Measurements from ENCODE around the gene UNC13D. TPM values are rescaled to one million over a fixed set of nuclear protein-coding genes. Genes with fewer than 3 reads are reported as not detected.

The UNC13D gene
- total and polyA plus RNA-seq, 4 donors, result 56.6 to 110 (median 73.2) TPM

DNA sequence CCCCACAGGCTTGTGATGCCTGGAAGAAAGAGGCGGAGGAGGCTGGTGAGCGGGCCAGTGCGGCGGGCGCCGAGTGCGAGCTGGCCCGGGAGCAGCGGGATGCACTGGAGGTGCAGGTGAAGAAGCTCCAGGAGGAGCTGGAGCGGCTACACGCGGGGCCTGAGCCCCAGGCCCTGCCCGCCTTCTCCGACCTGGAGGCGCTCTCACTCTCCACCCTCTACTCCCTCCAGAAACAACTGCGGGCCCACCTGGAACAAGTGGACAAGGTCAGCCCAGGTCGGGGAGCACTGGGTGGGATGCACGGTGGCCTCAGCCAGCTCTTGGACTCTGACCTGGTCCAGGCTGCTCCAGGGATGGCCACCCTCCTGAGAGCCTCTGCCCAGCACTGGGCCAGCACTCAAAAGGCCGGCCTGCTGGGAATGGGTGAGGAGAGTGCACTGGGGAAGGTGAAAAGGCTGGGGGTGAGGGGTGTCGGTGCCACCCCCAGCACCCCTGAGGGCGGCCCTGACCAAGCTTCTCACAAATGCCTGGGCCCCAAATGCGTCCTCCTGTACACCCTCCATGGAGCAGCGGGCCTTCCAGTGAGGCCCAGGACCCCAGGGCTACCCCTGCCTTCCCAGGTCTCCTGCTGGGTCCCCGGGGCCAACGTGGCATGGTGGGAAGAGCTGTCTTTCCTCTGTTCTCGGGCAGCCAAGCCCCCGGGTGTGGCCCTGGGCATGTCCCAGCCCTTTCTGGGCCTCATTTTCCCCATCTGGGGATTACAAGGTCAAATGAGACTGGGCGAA is 20.8 kb downstream of the UNC13D start:
- ATAC-seq (ENCODE audit: insufficient read depth, low FRiP score) (no peak), DNase-seq (no peak)
- WGBS, 2 donors, result 92 to 95% methylated on average over 26 to 28 of the region's 28 CpGs
- Histone ChIP-seq H3K36me3 (ENCODE audit: control insufficient read depth in 4 of 4, insufficient read depth in 4 of 4, low read length in 4 of 4) (peaks cover 5 to 72% (median 30%) of the 10 kb centered on the region in 4 donors), H3K9ac (ENCODE audit: insufficient read depth in 1 of 2, low read length in 2 of 2) (no peak overlapping the region), H3K4me1 (ENCODE audit: control insufficient read depth in 5 of 5, insufficient read depth in 5 of 5, low read length in 5 of 5) (peaks cover 0 to 17% (median 2%) of the 10 kb centered on the region in 5 donors), H3K4me3 (no peak overlapping the region), H3K9me3 (ENCODE audit: control insufficient read depth in 4 of 4, insufficient read depth in 3 of 4, low read length in 3 of 4) (no peaks in the 10 kb centered on the region), H3K27ac (ENCODE audit: low read depth in 1 of 2, low read length in 1 of 2) (no peak overlapping the region), H3K27me3 (ENCODE audit: control insufficient read depth in 3 of 3, insufficient read depth in 3 of 3, low read length in 2 of 3) (no peaks in the 10 kb centered on the region)
- TF ChIP-seq CTCF (IDR thresholded peaks at IDR 0.05; ENCODE audit: control extremely low read depth, extremely low read depth), result no peak

DNA sequence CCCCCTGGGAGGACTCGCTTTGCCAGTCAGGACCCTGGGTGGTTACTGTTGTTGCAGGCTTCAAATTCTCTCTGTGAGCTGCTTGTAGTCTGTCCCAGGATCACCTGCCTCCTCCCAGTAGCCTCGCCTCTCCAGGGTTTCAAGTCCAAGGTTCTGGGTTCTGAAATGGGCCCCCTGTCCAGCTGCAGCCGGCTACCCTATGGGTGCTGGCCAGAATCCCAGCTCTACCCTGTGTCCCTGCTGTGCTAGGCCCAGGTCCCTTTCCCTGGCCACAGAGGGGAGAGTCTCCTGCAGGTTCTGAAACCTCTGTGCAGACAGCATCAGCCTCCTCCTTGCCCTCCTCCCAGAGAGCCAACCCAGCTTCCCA is 21.4 kb downstream of the UNC13D start:
- DNase-seq (no peak), ATAC-seq (ENCODE audit: insufficient read depth, low FRiP score) (no peak)
- Histone ChIP-seq H3K36me3 (ENCODE audit: control insufficient read depth in 4 of 4, insufficient read depth in 4 of 4, low read length in 4 of 4) (peaks cover 5 to 78% (median 34%) of the 10 kb centered on the region in 4 donors), H3K4me3 (no peak overlapping the region), H3K4me1 (ENCODE audit: control insufficient read depth in 5 of 5, insufficient read depth in 5 of 5, low read length in 5 of 5) (peaks cover 0 to 10% (median 2%) of the 10 kb centered on the region in 5 donors), H3K9ac (ENCODE audit: insufficient read depth in 1 of 2, low read length in 2 of 2) (no peak overlapping the region), H3K9me3 (ENCODE audit: control insufficient read depth in 4 of 4, insufficient read depth in 3 of 4, low read length in 3 of 4) (no peaks in the 10 kb centered on the region), H3K27ac (ENCODE audit: low read depth in 1 of 2, low read length in 1 of 2) (peak overlapping the region in 1 of 2 donors; percentile 10), H3K27me3 (ENCODE audit: control insufficient read depth in 3 of 3, insufficient read depth in 3 of 3, low read length in 2 of 3) (no peaks in the 10 kb centered on the region)
- TF ChIP-seq CTCF (IDR thresholded peaks at IDR 0.05; ENCODE audit: control extremely low read depth, extremely low read depth), result no peak
- 86 to 91% methylated on average over 3 of the region's 3 CpGs for WGBS, 2 donors

DNA sequence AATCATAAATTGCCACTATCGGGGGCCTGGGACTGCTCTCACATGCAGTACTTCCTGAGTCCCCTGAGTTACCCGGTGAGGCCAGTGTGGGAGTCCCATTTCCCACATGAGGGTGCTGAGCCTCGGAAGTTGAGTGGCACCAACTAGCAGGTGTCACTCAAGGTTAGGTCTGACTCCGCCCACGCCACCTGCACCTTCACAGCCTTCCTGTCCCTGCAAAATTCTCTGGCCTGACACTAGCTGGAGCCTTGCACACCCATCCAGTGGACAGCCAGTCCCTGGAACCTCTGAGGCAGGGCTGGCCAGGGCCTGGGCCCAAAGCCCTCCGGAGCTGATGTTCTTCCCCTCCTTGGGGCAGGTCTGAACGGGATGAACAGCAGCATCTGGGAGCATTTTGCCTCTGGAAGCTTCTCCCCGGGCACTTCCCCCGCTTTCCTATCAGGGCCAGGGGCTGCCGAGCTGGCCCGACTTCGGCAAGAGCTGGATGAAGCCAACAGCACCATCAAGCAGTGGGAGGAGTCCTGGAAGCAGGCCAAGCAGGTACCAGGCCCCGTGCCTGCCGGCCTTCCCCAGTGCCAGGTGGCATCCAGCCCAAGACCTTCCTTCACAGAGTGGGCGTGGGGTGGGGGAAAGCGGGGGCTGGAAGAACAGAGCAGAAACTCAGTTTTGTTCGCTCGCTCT is 21.9 kb downstream of the UNC13D start:
- Histone ChIP-seq H3K4me1 (ENCODE audit: control insufficient read depth in 5 of 5, insufficient read depth in 5 of 5, low read length in 5 of 5) (peaks cover 0 to 5% (median 0%) of the 10 kb centered on the region in 5 donors), H3K27ac (ENCODE audit: low read depth in 1 of 2, low read length in 1 of 2) (no peak overlapping the region), H3K27me3 (ENCODE audit: control insufficient read depth in 3 of 3, insufficient read depth in 3 of 3, low read length in 2 of 3) (no peaks in the 10 kb centered on the region), H3K36me3 (ENCODE audit: control insufficient read depth in 4 of 4, insufficient read depth in 4 of 4, low read length in 4 of 4) (peaks cover 5 to 82% (median 37%) of the 10 kb centered on the region in 4 donors), H3K9ac (ENCODE audit: insufficient read depth in 1 of 2, low read length in 2 of 2) (no peak overlapping the region), H3K4me3 (no peak overlapping the region), H3K9me3 (ENCODE audit: control insufficient read depth in 4 of 4, insufficient read depth in 3 of 4, low read length in 3 of 4) (no peaks in the 10 kb centered on the region)
- ATAC-seq (ENCODE audit: insufficient read depth, low FRiP score), result no peak
- no peak for TF ChIP-seq CTCF (IDR thresholded peaks at IDR 0.05; ENCODE audit: control extremely low read depth, extremely low read depth)
- WGBS, 2 donors, result 65 to 67% methylated on average over 18 of the region's 18 CpGs
- DNase-seq, result peak in 2 of 3 donors; percentile 38 to 49
